Measurements from ENCODE around the gene DPH6. TPM values are rescaled to one million over a fixed set of nuclear protein-coding genes. Genes with fewer than 3 reads are reported as not detected.

DPH6 gene
- total and polyA plus RNA-seq, 4 donors, result 4.8 to 21.0 (median 12.9) TPM

DNA sequence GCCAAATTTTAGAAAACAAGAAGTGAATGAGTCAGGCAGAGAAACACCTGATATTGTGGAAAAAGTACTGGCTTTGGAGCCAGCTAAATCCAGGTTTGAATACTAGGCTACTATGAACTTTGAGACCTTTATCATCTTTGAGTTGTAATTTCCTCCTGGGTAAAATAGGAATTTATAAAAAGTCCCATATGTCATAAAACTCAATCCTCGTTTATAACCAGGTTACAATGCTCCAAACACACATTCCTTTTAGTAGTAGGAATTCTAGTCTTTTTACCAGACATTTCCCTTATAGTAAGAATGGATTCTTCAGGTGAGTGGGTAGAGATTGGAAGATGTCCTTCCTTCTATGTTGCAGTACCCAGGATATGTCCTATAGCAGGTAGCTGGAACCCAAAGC, 16.7 kb upstream of the DPH6 start:
- 50 to 71% methylated on average over 1 of the region's 1 CpG for WGBS, 2 donors
- Histone ChIP-seq H3K4me1 (ENCODE audit: control insufficient read depth in 1 of 2, insufficient read depth in 2 of 2, low read length in 2 of 2) (peaks cover 5% of the 10 kb centered on the region in 2 donors), H3K27me3 (ENCODE audit: control insufficient read depth in 1 of 2, insufficient read depth in 2 of 2, low read length in 1 of 2) (no peaks in the 10 kb centered on the region), H3K36me3 (ENCODE audit: control insufficient read depth in 1 of 2, insufficient read depth in 2 of 2, low read length in 1 of 2) (no peaks in the 10 kb centered on the region), H3K4me3 (ENCODE audit: low read length in 2 of 2) (no peak overlapping the region), H3K27ac (ENCODE audit: low read depth in 1 of 2, low read length in 2 of 2) (no peak overlapping the region), H3K9me3 (ENCODE audit: control insufficient read depth, low read length) (no peaks in the 10 kb centered on the region)
- no peak for DNase-seq
- intact Hi-C loops (cut with DNase I), result loop anchor here in 1 of 2 donors (5.0 kb wide), 1 partner anchor 65 kb away; no protein-coding TSS in a partner anchor
- ATAC-seq (ENCODE audit: low FRiP score), result no peak

DNA sequence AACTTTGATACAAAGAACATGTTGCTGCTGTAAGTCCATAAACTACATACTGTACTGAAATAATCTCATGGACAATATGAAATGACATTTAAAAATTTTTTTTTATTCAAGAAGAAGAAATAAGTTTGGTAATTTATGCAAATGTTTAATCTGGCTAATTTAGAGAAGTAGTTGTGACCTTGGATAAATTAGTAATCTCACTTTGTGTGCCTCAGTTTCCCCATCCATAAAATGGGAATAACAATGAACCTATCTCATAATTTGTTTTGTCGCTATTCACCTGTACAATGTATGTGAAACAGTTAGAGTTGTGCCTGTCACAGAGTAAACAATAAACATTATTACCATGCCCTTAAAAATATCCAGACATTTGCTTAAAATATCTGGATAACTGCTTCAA, 15.3 kb upstream of the DPH6 start:
- WGBS, 2 donors, result 100% methylated on average over 1 of the region's 1 CpG
- H3K27ac ChIP-seq (ENCODE audit: low read depth in 1 of 2, low read length in 2 of 2), result no peak overlapping the region
- peaks cover 5% of the 10 kb centered on the region in 2 donors for H3K4me1 ChIP-seq (ENCODE audit: control insufficient read depth in 1 of 2, insufficient read depth in 2 of 2, low read length in 2 of 2)

DNA sequence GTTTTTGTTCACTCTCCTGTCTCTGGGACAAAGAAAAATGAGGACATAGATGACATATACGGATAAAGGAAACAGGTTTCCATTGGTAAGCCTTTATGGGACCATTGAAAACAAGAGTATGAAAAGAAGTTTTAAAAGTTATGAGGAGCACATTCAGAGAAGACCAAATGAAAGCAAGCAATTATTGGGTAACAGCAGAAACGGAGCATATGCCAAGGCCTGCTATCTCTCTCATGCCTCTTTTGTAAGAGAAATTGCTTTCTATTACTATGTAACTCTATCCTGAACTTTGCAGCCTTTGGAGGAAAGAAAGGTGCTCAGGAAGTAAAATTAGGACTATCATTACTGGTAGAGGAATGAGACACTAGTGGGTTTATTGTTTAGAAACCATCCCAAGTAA, 14.9 kb upstream of the DPH6 start:
- 39 to 45% methylated on average over 2 of the region's 2 CpGs for WGBS, 2 donors
- intact Hi-C loops (cut with DNase I), result loop anchor here in 1 of 2 donors (5.0 kb wide), 1 partner anchor 66 kb away; no protein-coding TSS in a partner anchor
- H3K36me3 ChIP-seq (ENCODE audit: control insufficient read depth in 1 of 2, insufficient read depth in 2 of 2, low read length in 1 of 2), result no peaks in the 10 kb centered on the region

More for the DNA sequence above, 15.3 kb upstream of the DPH6 start:
- Histone ChIP-seq H3K9me3 (ENCODE audit: control insufficient read depth, low read length) (no peaks in the 10 kb centered on the region), H3K36me3 (ENCODE audit: control insufficient read depth in 1 of 2, insufficient read depth in 2 of 2, low read length in 1 of 2) (no peaks in the 10 kb centered on the region), H3K4me3 (ENCODE audit: low read length in 2 of 2) (no peak overlapping the region), H3K27me3 (ENCODE audit: control insufficient read depth in 1 of 2, insufficient read depth in 2 of 2, low read length in 1 of 2) (no peaks in the 10 kb centered on the region)
- ATAC-seq (ENCODE audit: low FRiP score), result no peak
- DNase-seq, result no peak
- intact Hi-C loops (cut with DNase I), result loop anchor here in 1 of 2 donors (5.0 kb wide), 1 partner anchor 66 kb away; no protein-coding TSS in a partner anchor

DNA sequence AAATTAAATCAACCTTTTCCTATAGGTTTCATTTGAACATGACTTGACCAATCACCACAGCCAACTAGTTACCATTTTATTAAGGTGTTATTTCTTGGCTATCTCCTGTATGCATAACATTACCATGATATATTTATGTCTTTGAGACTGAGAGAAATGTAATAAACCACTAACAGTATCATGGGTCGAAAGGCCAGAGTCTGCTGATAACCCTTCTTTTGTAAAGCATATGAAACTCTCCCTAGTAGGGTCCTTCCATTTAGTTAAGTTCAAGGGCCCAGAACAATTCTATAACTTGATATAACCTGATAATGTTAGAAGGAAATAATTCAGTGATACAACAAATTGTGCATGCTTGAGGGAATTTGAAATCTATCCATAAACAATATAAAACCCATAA, 14.3 kb upstream of the DPH6 start:
- 81 to 86% methylated on average over 1 of the region's 1 CpG for WGBS, 2 donors
- Histone ChIP-seq H3K4me3 (ENCODE audit: low read length in 2 of 2) (no peak overlapping the region), H3K9me3 (ENCODE audit: control insufficient read depth, low read length) (no peaks in the 10 kb centered on the region), H3K36me3 (ENCODE audit: control insufficient read depth in 1 of 2, insufficient read depth in 2 of 2, low read length in 1 of 2) (no peaks in the 10 kb centered on the region), H3K27ac (ENCODE audit: low read depth in 1 of 2, low read length in 2 of 2) (no peak overlapping the region), H3K27me3 (ENCODE audit: control insufficient read depth in 1 of 2, insufficient read depth in 2 of 2, low read length in 1 of 2) (no peaks in the 10 kb centered on the region), H3K4me1 (ENCODE audit: control insufficient read depth in 1 of 2, insufficient read depth in 2 of 2, low read length in 2 of 2) (peaks cover 5% of the 10 kb centered on the region in 2 donors)
- ATAC-seq (ENCODE audit: low FRiP score) (no peak), DNase-seq (no peak)
- intact Hi-C loops (cut with DNase I), result loop anchor here in 1 of 2 donors (5.0 kb wide), 1 partner anchor 67 kb away; no protein-coding TSS in a partner anchor

More for the DNA sequence above, 14.9 kb upstream of the DPH6 start:
- Histone ChIP-seq H3K4me3 (ENCODE audit: low read length in 2 of 2) (no peak overlapping the region), H3K9me3 (ENCODE audit: control insufficient read depth, low read length) (no peaks in the 10 kb centered on the region), H3K27ac (ENCODE audit: low read depth in 1 of 2, low read length in 2 of 2) (no peak overlapping the region), H3K4me1 (ENCODE audit: control insufficient read depth in 1 of 2, insufficient read depth in 2 of 2, low read length in 2 of 2) (peaks cover 5% of the 10 kb centered on the region in 2 donors), H3K27me3 (ENCODE audit: control insufficient read depth in 1 of 2, insufficient read depth in 2 of 2, low read length in 1 of 2) (no peaks in the 10 kb centered on the region)
- DNase-seq (no peak), ATAC-seq (ENCODE audit: low FRiP score) (no peak)

DNA sequence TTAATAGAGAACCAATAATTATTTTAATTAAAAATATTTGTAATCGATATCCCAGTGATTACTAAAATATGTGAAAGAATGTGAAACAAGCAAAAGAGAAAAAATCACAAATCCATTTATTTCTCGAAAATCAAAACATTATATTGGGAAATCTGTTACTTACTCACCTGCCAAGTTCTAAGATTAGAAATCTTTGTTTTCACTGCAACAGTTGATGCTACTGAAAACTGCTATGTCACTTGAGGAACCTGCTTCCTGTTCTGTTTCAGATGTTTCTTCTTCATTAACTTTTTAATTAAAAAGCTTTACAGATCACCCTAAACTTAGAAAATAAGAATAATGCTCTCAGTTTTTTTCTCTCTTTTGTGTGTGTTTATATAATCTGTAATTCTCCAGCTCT, 13.7 kb upstream of the DPH6 start:
- Histone ChIP-seq H3K9me3 (ENCODE audit: control insufficient read depth, low read length) (no peaks in the 10 kb centered on the region), H3K36me3 (ENCODE audit: control insufficient read depth in 1 of 2, insufficient read depth in 2 of 2, low read length in 1 of 2) (no peaks in the 10 kb centered on the region), H3K27ac (ENCODE audit: low read depth in 1 of 2, low read length in 2 of 2) (no peak overlapping the region), H3K4me1 (ENCODE audit: control insufficient read depth in 1 of 2, insufficient read depth in 2 of 2, low read length in 2 of 2) (peaks cover 5% of the 10 kb centered on the region in 2 donors), H3K27me3 (ENCODE audit: control insufficient read depth in 1 of 2, insufficient read depth in 2 of 2, low read length in 1 of 2) (no peaks in the 10 kb centered on the region), H3K4me3 (ENCODE audit: low read length in 2 of 2) (no peak overlapping the region)
- DNase-seq (no peak), ATAC-seq (ENCODE audit: low FRiP score) (no peak)
- intact Hi-C loops (cut with DNase I), result loop anchor here in 1 of 2 donors (5.0 kb wide), 1 partner anchor 68 kb away; no protein-coding TSS in a partner anchor
- 65 to 66% methylated on average over 2 of the region's 2 CpGs for WGBS, 2 donors

DNA sequence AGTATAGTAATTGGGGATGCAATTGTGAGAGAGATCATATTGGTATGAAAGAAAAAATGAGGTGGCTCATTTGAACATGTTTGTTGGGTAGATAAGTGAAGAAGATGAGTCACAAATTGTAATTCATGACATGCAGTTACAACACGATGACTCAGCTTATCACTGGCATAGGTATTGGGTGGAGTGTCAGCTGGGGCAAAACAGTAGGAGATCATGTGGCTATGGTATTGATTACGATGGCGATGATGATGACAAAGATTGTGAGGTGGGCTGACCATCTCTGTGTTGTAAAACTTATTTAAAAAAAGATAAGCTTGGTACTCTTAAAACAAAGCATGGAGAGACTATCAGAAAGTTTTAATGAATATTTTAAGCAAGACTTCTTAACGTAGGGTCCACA, 11.6 kb upstream of the DPH6 start:
- ATAC-seq (ENCODE audit: low FRiP score) (no peak), DNase-seq (no peak)
- Histone ChIP-seq H3K27ac (ENCODE audit: low read depth in 1 of 2, low read length in 2 of 2) (no peak overlapping the region), H3K36me3 (ENCODE audit: control insufficient read depth in 1 of 2, insufficient read depth in 2 of 2, low read length in 1 of 2) (no peaks in the 10 kb centered on the region), H3K4me3 (ENCODE audit: low read length in 2 of 2) (no peak overlapping the region), H3K4me1 (ENCODE audit: control insufficient read depth in 1 of 2, insufficient read depth in 2 of 2, low read length in 2 of 2) (peaks cover 3% of the 10 kb centered on the region in 2 donors), H3K9me3 (ENCODE audit: control insufficient read depth, low read length) (no peaks in the 10 kb centered on the region), H3K27me3 (ENCODE audit: control insufficient read depth in 1 of 2, insufficient read depth in 2 of 2, low read length in 1 of 2) (no peaks in the 10 kb centered on the region)
- 95 to 96% methylated on average over 4 of the region's 4 CpGs for WGBS, 2 donors
- intact Hi-C loops (cut with DNase I), result no loop called here

DNA sequence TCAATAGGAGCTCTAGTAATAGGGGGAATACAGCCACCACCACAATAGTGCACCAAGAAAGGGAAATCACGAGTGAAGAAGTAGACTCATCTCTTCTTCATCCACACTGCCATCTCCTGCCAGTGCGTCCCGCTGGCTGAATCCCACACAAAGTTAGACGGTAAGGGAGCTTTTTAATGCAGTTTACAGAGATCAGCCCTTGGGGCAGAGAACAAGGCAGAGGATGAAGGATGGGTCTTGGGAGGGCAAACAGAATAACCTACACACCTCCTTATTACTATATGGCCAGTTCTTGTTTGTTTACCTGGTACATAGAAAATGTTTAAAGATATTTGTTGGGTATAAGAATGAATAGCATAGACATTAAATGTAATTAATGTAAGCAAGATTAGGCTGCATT, 11.0 kb upstream of the DPH6 start:
- H3K4me3 ChIP-seq (ENCODE audit: low read length in 2 of 2), result no peak overlapping the region
- no peaks in the 10 kb centered on the region for H3K9me3 ChIP-seq (ENCODE audit: control insufficient read depth, low read length)
- DNase-seq (no peak), ATAC-seq (ENCODE audit: low FRiP score) (no peak)
- H3K36me3 ChIP-seq (ENCODE audit: control insufficient read depth in 1 of 2, insufficient read depth in 2 of 2, low read length in 1 of 2), result no peaks in the 10 kb centered on the region
- WGBS, 2 donors, result 96 to 97% methylated on average over 4 of the region's 4 CpGs
- H3K27me3 ChIP-seq (ENCODE audit: control insufficient read depth in 1 of 2, insufficient read depth in 2 of 2, low read length in 1 of 2), result no peaks in the 10 kb centered on the region
- no peak overlapping the region for H3K27ac ChIP-seq (ENCODE audit: low read depth in 1 of 2, low read length in 2 of 2)
- H3K4me1 ChIP-seq (ENCODE audit: control insufficient read depth in 1 of 2, insufficient read depth in 2 of 2, low read length in 2 of 2), result peaks cover 3% of the 10 kb centered on the region in 2 donors
- intact Hi-C loops (cut with DNase I), result no loop called here

DNA sequence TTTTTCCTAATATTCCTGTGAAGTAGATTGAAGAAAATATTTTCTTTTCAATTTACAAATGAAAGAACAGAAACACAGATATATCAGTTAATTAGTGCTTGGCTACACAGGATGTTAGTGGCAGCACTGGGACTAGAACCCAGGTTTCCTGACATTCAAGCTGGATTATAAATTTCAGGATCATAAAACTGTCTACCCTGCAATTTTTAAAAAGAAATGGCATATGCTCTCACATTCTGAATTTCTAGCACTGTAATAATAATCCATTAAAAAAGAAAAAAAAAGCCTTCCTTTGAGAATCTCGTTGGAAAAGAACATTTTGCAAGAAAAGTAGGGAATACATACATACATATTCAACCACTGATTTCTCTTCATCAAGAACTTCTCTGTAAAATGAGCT, 9.3 kb upstream of the DPH6 start:
- Histone ChIP-seq H3K4me3 (ENCODE audit: low read length in 2 of 2) (no peak overlapping the region), H3K4me1 (ENCODE audit: control insufficient read depth in 1 of 2, insufficient read depth in 2 of 2, low read length in 2 of 2) (no peaks in the 10 kb centered on the region), H3K36me3 (ENCODE audit: control insufficient read depth in 1 of 2, insufficient read depth in 2 of 2, low read length in 1 of 2) (no peaks in the 10 kb centered on the region), H3K27ac (ENCODE audit: low read depth in 1 of 2, low read length in 2 of 2) (no peak overlapping the region), H3K9me3 (ENCODE audit: control insufficient read depth, low read length) (no peaks in the 10 kb centered on the region), H3K27me3 (ENCODE audit: control insufficient read depth in 1 of 2, insufficient read depth in 2 of 2, low read length in 1 of 2) (no peaks in the 10 kb centered on the region)
- no peak for DNase-seq
- 91 to 92% methylated on average over 1 of the region's 1 CpG for WGBS, 2 donors
- intact Hi-C loops (cut with DNase I), result no loop called here
- ATAC-seq (ENCODE audit: low FRiP score), result no peak

DNA sequence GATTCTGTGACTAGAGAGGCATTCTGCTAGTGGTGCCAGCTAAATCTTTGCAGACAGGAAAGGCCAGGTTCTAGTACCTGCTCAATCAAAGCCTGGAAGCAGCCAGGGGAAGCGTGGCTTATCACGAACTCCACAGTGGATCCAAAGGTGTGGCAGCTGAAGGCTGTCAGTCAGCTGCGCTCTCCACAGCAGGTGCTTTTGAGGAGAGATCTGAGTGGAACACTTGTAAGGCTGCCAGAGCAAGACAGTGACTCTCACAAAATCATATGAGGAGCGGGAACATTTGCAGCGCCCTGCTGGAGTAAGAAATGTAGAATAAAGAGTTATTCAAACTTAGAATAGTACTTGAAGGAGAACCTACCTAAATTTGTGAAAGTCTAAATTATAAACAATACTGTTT, 5.0 kb upstream of the DPH6 start:
- Histone ChIP-seq H3K9me3 (ENCODE audit: control insufficient read depth, low read length) (no peaks in the 10 kb centered on the region), H3K27ac (ENCODE audit: low read depth in 1 of 2, low read length in 2 of 2) (no peak overlapping the region), H3K36me3 (ENCODE audit: control insufficient read depth in 1 of 2, insufficient read depth in 2 of 2, low read length in 1 of 2) (no peaks in the 10 kb centered on the region), H3K4me1 (ENCODE audit: control insufficient read depth in 1 of 2, insufficient read depth in 2 of 2, low read length in 2 of 2) (no peaks in the 10 kb centered on the region), H3K27me3 (ENCODE audit: control insufficient read depth in 1 of 2, insufficient read depth in 2 of 2, low read length in 1 of 2) (no peaks in the 10 kb centered on the region), H3K4me3 (ENCODE audit: low read length in 2 of 2) (no peak overlapping the region)
- WGBS, 2 donors, result 92 to 95% methylated on average over 5 of the region's 5 CpGs
- ATAC-seq (ENCODE audit: low FRiP score), result no peak
- DNase-seq, result no peak
- intact Hi-C loops (cut with DNase I), result no loop called here

Measured in aorta (tissue), 5 donors.